Measurements from ENCODE around the gene HS3ST2. TPM values are rescaled to one million over a fixed set of nuclear protein-coding genes. Genes with fewer than 3 reads are reported as not detected.

The HS3ST2 gene
- total RNA-seq, 4 donors from 2014 or later: 0.71 to 2.2 (median 1.5) TPM

DNA sequence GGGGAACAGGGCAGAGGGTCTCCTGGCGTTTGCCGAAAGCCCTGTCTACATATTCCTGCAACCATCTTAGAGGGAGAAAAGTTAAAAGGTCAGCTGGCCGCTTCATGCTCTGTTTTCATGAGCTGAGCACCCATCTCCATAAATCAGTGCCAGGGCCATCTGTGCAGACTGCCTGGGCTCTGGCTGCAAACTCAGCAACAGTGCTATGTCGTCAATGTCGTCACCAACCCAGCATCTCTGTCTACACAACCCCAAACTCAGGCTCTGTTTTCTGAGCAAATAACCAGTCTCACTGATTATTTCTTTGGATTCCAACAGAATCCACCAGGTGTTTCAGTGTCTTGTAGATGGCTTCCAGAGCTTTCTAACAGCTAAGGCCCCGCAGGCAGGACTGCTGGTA lies 65.0 kb downstream of the HS3ST2 start:
- Histone ChIP-seq H3K9me3 (no peaks in the 10 kb centered on the region), H3K36me3 (no peaks in the 10 kb centered on the region), H3K4me1 (no peaks in the 10 kb centered on the region), H3K4me3 (no peak overlapping the region), H3K27ac (replicated peaks in 1 of 4) (no peak overlapping the region), H3K27me3 (peaks cover 0 to 52% (median 0%) of the 10 kb centered on the region in 4 donors)
- intact Hi-C loops (cut with DNase I): no loop called here
- TF ChIP-seq POLR2AphosphoS5 (IDR thresholded peaks at IDR 0.05) (no peak), POLR2A (IDR thresholded peaks at IDR 0.05; ENCODE audit: low read depth) (no peak), EP300 (IDR thresholded peaks at IDR 0.05) (no peak)
- TF ChIP-seq, protein P1, sequence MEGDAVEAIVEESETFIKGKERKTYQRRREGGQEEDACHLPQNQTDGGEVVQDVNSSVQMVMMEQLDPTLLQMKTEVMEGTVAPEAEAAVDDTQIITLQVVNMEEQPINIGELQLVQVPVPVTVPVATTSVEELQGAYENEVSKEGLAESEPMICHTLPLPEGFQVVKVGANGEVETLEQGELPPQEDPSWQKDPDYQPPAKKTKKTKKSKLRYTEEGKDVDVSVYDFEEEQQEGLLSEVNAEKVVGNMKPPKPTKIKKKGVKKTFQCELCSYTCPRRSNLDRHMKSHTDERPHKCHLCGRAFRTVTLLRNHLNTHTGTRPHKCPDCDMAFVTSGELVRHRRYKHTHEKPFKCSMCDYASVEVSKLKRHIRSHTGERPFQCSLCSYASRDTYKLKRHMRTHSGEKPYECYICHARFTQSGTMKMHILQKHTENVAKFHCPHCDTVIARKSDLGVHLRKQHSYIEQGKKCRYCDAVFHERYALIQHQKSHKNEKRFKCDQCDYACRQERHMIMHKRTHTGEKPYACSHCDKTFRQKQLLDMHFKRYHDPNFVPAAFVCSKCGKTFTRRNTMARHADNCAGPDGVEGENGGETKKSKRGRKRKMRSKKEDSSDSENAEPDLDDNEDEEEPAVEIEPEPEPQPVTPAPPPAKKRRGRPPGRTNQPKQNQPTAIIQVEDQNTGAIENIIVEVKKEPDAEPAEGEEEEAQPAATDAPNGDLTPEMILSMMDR (IDR thresholded peaks at IDR 0.05): no peak
- 62% methylated on average over 5 of the region's 6 CpGs for WGBS
- no peak for DNase-seq (ENCODE audit: extremely low spot score)

DNA sequence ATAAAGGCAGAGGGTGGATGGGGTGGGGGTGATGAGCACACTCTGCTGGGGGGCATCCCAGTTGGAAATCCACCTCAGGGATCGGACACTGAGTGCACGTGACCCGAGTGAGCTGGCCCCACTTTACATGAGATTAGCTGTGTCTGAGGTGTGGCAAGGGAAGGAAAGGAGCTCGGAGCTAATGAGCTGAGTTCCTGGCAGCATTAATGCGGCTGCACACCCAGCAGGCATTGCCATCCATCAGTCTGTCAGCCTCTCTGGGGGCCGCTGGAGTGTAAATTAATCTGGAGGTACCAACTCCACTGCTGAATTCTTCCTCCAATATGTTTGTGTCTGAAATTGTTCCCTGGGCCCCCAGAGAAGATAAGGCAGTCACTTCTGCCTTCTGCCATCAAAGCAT lies 65.5 kb downstream of the HS3ST2 start:
- TF ChIP-seq POLR2A (IDR thresholded peaks at IDR 0.05; ENCODE audit: low read depth): no peak
- no peak for TF ChIP-seq POLR2AphosphoS5 (IDR thresholded peaks at IDR 0.05)
- TF ChIP-seq, protein P1 (IDR thresholded peaks at IDR 0.05): no peak
- TF ChIP-seq EP300 (IDR thresholded peaks at IDR 0.05): no peak
- Histone ChIP-seq H3K27me3 (peaks cover 0 to 50% (median 0%) of the 10 kb centered on the region in 4 donors), H3K4me1 (no peaks in the 10 kb centered on the region), H3K4me3 (no peak overlapping the region), H3K27ac (replicated peaks in 1 of 4) (no peak overlapping the region), H3K36me3 (no peaks in the 10 kb centered on the region), H3K9me3 (no peaks in the 10 kb centered on the region)
- DNase-seq (ENCODE audit: extremely low spot score): no peak
- 35% methylated on average over 5 of the region's 6 CpGs for WGBS
- intact Hi-C loops (cut with DNase I): no loop called here

DNA sequence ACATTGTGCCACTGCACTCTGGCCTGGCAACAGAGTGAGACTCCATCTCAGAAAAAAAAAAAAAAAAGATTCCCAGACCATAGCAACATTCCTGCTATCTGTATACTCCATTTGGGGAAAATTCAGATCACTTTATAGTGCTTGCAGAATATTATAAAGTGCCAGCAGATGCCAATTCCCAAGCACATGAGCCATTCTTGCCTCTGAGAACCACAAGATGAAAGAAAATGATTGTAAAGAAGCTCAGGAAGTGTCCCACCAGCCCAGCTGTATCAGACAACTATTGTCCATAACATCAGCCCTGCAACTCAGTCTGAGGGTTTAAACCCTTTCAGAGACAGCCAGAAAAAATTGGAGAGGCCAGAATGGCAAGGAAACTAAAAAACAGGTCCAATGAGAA lies 69.0 kb downstream of the HS3ST2 start:
- H3K36me3 ChIP-seq: no peaks in the 10 kb centered on the region
- intact Hi-C loops (cut with DNase I): no loop called here
- no peak for TF ChIP-seq EP300 (IDR thresholded peaks at IDR 0.05)
- TF ChIP-seq, protein P1 (IDR thresholded peaks at IDR 0.05): no peak
- no peak for TF ChIP-seq POLR2AphosphoS5 (IDR thresholded peaks at IDR 0.05)
- no peak for TF ChIP-seq POLR2A (IDR thresholded peaks at IDR 0.05; ENCODE audit: low read depth)
- no peak for DNase-seq (ENCODE audit: extremely low spot score)
- no peaks in the 10 kb centered on the region for H3K9me3 ChIP-seq
- no peak overlapping the region for H3K27ac ChIP-seq (replicated peaks in 1 of 4)
- H3K27me3 ChIP-seq: peaks cover 0 to 39% (median 0%) of the 10 kb centered on the region in 4 donors
- no peaks in the 10 kb centered on the region for H3K4me1 ChIP-seq
- H3K4me3 ChIP-seq: no peak overlapping the region

DNA sequence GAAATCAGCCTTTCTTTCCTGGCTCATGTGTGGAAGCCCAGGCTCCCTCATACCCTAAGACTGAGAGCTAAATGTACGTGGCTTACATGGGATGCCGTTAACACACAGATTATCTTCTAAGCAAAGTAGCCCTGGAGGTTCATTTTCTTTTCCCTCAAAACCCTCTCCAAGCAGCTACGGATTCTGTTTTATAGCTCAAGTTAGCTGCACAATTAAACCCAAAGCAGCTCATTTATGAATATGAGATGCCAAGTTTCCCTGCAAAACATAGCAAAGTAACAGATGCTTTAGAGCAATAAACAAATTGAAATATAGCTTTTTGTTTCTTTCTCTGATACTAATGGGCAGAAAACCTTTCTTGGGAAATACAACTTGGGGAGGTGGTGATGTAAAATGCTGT lies 72.0 kb downstream of the HS3ST2 start:
- H3K4me3 ChIP-seq: no peak overlapping the region
- no peaks in the 10 kb centered on the region for H3K4me1 ChIP-seq
- intact Hi-C loops (cut with DNase I): no loop called here
- H3K36me3 ChIP-seq: no peaks in the 10 kb centered on the region
- 83% methylated on average over 3 of the region's 3 CpGs for WGBS
- H3K27me3 ChIP-seq: peaks cover 0 to 21% (median 0%) of the 10 kb centered on the region in 4 donors
- H3K27ac ChIP-seq (replicated peaks in 1 of 4): no peak overlapping the region
- DNase-seq (ENCODE audit: extremely low spot score): no peak
- no peaks in the 10 kb centered on the region for H3K9me3 ChIP-seq
- no peak for TF ChIP-seq POLR2AphosphoS5 (IDR thresholded peaks at IDR 0.05)
- TF ChIP-seq, protein P1 (IDR thresholded peaks at IDR 0.05): no peak

DNA sequence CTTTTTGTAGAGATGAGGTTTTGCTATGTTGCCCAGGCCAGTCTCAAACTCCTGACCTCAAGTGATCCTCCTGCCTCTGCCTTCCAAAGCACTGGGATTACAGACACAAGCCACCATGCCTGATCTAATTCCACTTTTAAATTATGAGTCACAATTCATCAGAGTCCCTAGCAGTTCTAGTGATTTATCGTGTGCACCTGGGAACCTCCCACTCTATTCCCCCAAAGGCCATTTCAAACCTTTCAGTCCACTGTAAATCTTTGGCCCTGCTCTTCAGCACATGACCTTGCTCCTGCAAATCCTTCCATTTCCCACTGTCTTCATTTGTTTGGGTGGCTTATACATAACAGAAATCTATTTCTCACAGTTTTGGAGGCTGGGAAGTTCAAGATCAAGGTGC lies 73.0 kb downstream of the HS3ST2 start:
- no peak for DNase-seq (ENCODE audit: extremely low spot score)

More for the DNA sequence above, 73.0 kb downstream of the HS3ST2 start:
- 85% methylated on average over 1 of the region's 1 CpG for WGBS
- Histone ChIP-seq H3K36me3 (no peaks in the 10 kb centered on the region), H3K4me1 (no peaks in the 10 kb centered on the region), H3K9me3 (no peaks in the 10 kb centered on the region), H3K27ac (replicated peaks in 1 of 4) (no peak overlapping the region), H3K4me3 (no peak overlapping the region), H3K27me3 (peaks cover 0 to 13% (median 0%) of the 10 kb centered on the region in 4 donors)
- intact Hi-C loops (cut with DNase I): no loop called here
- TF ChIP-seq EP300 (IDR thresholded peaks at IDR 0.05): no peak
- TF ChIP-seq, protein P1 (IDR thresholded peaks at IDR 0.05): no peak
- no peak for TF ChIP-seq POLR2AphosphoS5 (IDR thresholded peaks at IDR 0.05)
- TF ChIP-seq POLR2A (IDR thresholded peaks at IDR 0.05; ENCODE audit: low read depth): no peak

All from esophagus muscularis mucosa (tissue), 4 donors.